ENCODE measurements around the gene FAIM. TPM values are rescaled to one million over a fixed set of nuclear protein-coding genes. Genes with fewer than 3 reads are reported as not detected.

The FAIM gene
- total and polyA plus RNA-seq, 2 donors (not counting 3 experiments of a cell fraction or from before 2014, with no cell fraction given): 2.3 to 11.9 TPM

DNA sequence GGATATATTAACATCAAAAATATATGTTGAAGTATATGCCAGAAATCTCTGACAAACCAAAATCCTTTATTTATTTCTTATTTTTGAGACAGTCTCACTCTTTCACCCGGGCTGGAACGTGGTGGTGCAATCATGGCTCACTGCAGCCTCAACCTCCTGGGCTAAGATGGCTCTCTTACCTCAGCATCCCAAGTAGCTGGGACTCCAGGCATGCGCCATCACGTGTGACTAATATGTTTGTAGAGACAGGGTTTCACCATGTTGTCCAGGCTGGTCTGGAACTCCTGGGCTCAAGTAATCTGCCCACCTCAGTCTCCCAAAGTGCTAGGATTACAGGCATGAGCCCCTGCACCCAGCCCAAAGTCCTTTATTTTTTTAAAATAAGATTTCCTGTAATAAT is 11.9 kb downstream of the FAIM start:
- Histone ChIP-seq H3K4me2 (ENCODE audit: insufficient read depth, low read length) (no peak overlapping the region), H3K9me3 (replicated peaks; ENCODE audit: control insufficient read depth, insufficient read depth, low read length) (no peaks in the 10 kb centered on the region), H4K20me1 (replicated peaks; ENCODE audit: control insufficient read depth, extremely low read depth, insufficient read depth, low read length) (no peaks in the 10 kb centered on the region), H3K27me3 (ENCODE audit: control insufficient read depth in 2 of 2, insufficient read depth in 2 of 2, low read length in 2 of 2) (no peaks in the 10 kb centered on the region), H3K9ac (replicated peaks; ENCODE audit: extremely low read depth, insufficient read depth, low read length) (no peak overlapping the region), H2AFZ (ENCODE audit: low read depth, low read length) (no peak overlapping the region), H3K9me1 (replicated peaks; ENCODE audit: control insufficient read depth, extremely low read depth, insufficient read depth, low read length) (no peaks in the 10 kb centered on the region), H3K79me2 (ENCODE audit: control insufficient read depth, insufficient read depth, low read length) (no peaks in the 10 kb centered on the region), H3K4me3 (replicated peaks in 1 of 3; ENCODE audit: insufficient read depth in 1 of 3, low read depth in 1 of 3, low read length in 3 of 3) (no peak overlapping the region), H3K27ac (ENCODE audit: insufficient read depth, low read depth, low read length) (no peak overlapping the region), H3K4me1 (ENCODE audit: control insufficient read depth, extremely low read depth, insufficient read depth, low read length) (no peaks in the 10 kb centered on the region), H3K36me3 (ENCODE audit: control insufficient read depth in 2 of 2, extremely low read depth in 1 of 2, insufficient read depth in 2 of 2, low read length in 2 of 2) (no peaks in the 10 kb centered on the region)
- DNase-seq (ENCODE audit: low read depth, low spot score): no peak
- ChIA-PET CTCF (interaction anchor here (1.5 kb wide), 1 partner anchor 141 kb away, joined by 3 read pairs; no protein-coding TSS in a partner anchor), POLR2A (no interaction called here)
- no TSS peak for BruUV-seq (replicated peaks)
- no peak for FAIRE-seq
- intact Hi-C loops (cut with micrococcal nuclease): no loop called here
- dilution Hi-C loops (cut with MboI; ENCODE audit: extremely low pct_ligation_motif_present, low sequenced_read_pairs): no loop called here
- TF ChIP-seq GATA2 (IDR thresholded peaks at IDR 0.05; ENCODE audit: insufficient read depth, insufficient read length, low read depth, low read length) (no peak), POLR2AphosphoS5 (IDR thresholded peaks at IDR 0.05; ENCODE audit: insufficient read depth, low read depth, low read length) (no peak), EZH2 (IDR thresholded peaks at IDR 0.05; ENCODE audit: borderline replicate concordance, low read depth, low read length, severe bottlenecking) (no peak), POLR2A (IDR thresholded peaks at IDR 0.05; ENCODE audit: low read depth, low read length) (no peak), JUN (IDR thresholded peaks at IDR 0.05; ENCODE audit: borderline replicate concordance, insufficient read depth, insufficient read length, low read depth) (no peak), MYC (IDR thresholded peaks at IDR 0.05; ENCODE audit: low read depth, low read length) (no peak), FOS (IDR thresholded peaks at IDR 0.05; ENCODE audit: borderline replicate concordance, insufficient read depth, low read length) (no peak)
- TF ChIP-seq, protein P1, sequence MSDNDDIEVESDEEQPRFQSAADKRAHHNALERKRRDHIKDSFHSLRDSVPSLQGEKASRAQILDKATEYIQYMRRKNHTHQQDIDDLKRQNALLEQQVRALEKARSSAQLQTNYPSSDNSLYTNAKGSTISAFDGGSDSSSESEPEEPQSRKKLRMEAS (IDR thresholded peaks at IDR 0.05; ENCODE audit: insufficient read depth, insufficient read length): no peak
- TF ChIP-seq, protein P2, sequence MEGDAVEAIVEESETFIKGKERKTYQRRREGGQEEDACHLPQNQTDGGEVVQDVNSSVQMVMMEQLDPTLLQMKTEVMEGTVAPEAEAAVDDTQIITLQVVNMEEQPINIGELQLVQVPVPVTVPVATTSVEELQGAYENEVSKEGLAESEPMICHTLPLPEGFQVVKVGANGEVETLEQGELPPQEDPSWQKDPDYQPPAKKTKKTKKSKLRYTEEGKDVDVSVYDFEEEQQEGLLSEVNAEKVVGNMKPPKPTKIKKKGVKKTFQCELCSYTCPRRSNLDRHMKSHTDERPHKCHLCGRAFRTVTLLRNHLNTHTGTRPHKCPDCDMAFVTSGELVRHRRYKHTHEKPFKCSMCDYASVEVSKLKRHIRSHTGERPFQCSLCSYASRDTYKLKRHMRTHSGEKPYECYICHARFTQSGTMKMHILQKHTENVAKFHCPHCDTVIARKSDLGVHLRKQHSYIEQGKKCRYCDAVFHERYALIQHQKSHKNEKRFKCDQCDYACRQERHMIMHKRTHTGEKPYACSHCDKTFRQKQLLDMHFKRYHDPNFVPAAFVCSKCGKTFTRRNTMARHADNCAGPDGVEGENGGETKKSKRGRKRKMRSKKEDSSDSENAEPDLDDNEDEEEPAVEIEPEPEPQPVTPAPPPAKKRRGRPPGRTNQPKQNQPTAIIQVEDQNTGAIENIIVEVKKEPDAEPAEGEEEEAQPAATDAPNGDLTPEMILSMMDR (IDR thresholded peaks at IDR 0.05; ENCODE audit: extremely low read depth in 1 of 2, insufficient read depth in 1 of 2, low read depth in 1 of 2, low read length in 2 of 2): no peak

Data from endothelial cell of umbilical vein (primary cell).